WERI-Rb-1 (cell line): ENCODE results near the gene RIN1.
A peak's percentile ranks its signal among the peaks of the same experiment; 100 is the strongest.

Experiments
- DNase-seq: peaks from one replicate; pipeline ENCODE4 v3.0.0-alpha.2; 2020
- H3K27ac ChIP-seq: fragments of 250-450 bp; sonication (Bioruptor Pico); 2 replicates; pipeline ENCODE4 v1.5.1; 2020; ENCODE audit warnings: mild to moderate bottlenecking, moderate library complexity
- H3K27me3 ChIP-seq: fragments of 250-450 bp; sonication (Bioruptor Pico); 2 replicates; pipeline ENCODE4 v1.5.1; 2021; ENCODE audit warnings: mild to moderate bottlenecking, low read depth, moderate library complexity; ENCODE audit not compliant: insufficient read depth, severe bottlenecking
- H3K36me3 ChIP-seq: fragments of 250-450 bp; sonication (Bioruptor Pico); 2 replicates; pipeline ENCODE4 v1.5.1; 2020; ENCODE audit warnings: mild to moderate bottlenecking, moderate library complexity
- H3K4me3 ChIP-seq: 2 replicates; pipeline ENCODE4 v1.5.1; 2011; ENCODE audit warnings: low read depth, mild to moderate bottlenecking, control low read depth, low read length
- H3K9me3 ChIP-seq: fragments of 250-450 bp; sonication (Bioruptor Pico); 2 replicates; pipeline ENCODE4 v1.5.1; 2021; ENCODE audit warnings: mild to moderate bottlenecking, moderate library complexity; ENCODE audit not compliant: severe bottlenecking
- TF ChIP-seq, protein P1 (sequence below): IDR thresholded peaks from 2 replicates; pipeline ENCODE4 v1.5.1; 2011; ENCODE audit warnings: low read depth, mild to moderate bottlenecking, control low read depth, inconsistent platforms, low read length

Gene RIN1

DNA sequence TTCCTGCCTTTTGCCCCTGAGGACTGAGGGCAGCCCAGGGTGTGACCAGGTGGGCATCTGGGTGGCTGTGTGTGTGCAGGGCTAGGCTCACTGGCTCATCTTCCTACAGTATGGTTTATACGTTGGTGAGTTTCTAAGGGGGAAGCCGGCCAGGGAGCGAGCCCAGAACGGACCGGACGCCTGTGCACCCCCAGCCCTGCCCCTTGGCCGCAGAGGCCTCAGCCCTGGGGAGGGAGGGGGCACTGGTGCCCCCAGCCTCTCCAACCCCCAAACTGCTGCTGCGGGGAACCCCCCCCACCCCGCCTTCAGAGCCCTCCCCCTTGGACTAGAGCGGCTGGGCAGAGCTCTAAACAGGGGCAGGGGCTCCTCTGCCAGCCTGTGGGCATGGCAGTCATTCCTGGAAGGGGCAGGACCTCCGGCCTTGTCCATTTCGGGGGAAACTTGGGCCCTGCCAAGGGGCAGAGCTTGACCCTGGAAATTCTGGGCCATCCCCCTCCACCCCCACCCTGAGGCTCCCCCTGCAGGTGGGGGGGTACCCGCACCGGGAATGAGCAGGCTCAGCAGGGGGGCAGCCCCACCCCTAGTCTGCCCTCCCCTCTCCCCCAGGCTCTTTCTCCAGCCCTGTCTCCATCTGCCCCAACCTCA, 52.7 kb downstream of the RIN1 start:
- DNase-seq, result no peak
- H3K27me3 ChIP-seq, result no peaks in the 10 kb centered on the region
- H3K36me3 ChIP-seq, result peaks cover 29% of the 10 kb centered on the region
- H3K27ac ChIP-seq, result no peak overlapping the region
- no peak overlapping the region for H3K4me3 ChIP-seq
- H3K9me3 ChIP-seq, result no peaks in the 10 kb centered on the region
- TF ChIP-seq, protein P1, sequence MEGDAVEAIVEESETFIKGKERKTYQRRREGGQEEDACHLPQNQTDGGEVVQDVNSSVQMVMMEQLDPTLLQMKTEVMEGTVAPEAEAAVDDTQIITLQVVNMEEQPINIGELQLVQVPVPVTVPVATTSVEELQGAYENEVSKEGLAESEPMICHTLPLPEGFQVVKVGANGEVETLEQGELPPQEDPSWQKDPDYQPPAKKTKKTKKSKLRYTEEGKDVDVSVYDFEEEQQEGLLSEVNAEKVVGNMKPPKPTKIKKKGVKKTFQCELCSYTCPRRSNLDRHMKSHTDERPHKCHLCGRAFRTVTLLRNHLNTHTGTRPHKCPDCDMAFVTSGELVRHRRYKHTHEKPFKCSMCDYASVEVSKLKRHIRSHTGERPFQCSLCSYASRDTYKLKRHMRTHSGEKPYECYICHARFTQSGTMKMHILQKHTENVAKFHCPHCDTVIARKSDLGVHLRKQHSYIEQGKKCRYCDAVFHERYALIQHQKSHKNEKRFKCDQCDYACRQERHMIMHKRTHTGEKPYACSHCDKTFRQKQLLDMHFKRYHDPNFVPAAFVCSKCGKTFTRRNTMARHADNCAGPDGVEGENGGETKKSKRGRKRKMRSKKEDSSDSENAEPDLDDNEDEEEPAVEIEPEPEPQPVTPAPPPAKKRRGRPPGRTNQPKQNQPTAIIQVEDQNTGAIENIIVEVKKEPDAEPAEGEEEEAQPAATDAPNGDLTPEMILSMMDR, result 0 out of 2 replicates have a peak, but pooled peaks have one; percentile 15

DNA sequence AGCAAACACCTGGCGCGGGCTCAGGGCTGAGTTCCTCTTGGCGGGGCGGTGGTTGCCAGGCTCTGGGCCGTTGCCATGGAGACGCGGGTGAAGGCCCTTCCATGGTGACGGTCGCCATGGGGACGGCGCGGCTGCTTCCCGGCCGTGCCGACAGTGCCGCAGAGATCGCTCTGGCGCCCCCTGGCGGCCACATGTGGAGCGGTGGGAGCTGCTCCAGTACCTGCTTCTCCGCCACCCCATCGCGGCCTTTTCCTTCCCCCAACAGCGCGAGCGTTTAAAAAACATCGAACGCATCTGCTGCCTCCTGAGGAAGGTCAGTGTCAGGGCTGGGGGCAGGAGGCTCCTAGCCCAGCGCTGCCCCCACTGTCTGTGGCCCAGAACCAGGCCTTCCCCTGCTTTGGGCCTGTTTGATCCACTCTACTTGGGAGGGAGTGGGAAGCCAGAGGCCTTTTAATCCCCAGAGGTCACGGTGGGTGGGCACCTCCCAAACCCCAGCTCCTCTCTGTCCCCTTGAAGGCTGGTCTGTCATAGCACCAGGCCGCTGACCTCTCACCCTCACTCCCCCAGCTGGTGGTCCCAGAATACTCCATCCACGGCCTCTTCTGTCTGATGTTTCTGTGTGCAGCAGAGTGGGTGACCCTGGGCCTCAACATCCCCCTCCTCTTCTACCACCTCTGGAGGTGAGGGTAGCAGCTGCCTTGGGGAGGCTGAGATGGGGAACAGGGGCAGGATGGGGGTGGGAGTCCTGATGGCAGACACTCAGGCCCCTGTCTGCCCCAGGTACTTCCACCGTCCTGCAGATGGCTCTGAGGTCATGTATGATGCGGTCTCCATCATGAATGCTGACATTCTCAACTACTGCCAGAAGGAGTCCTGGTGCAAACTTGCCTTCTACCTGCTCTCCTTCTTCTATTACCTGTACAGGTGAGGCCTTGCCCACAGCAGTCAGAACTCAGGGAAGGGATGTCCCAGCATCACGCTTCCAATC, 53.5 kb downstream of the RIN1 start:
- DNase-seq, result peak; percentile 98
- TF ChIP-seq, protein P1, result peak; percentile 97
- H3K27ac ChIP-seq, result peak overlapping the region; percentile 48; the same call in 1 of the 2 replicates
- no peak overlapping the region for H3K4me3 ChIP-seq
- H3K27me3 ChIP-seq, result no peaks in the 10 kb centered on the region
- peaks cover 29% of the 10 kb centered on the region for H3K36me3 ChIP-seq
- H3K9me3 ChIP-seq, result no peaks in the 10 kb centered on the region
